Calu3 (cell line): ENCODE measurements around the gene SNX20. TPM values are rescaled to one million over a fixed set of nuclear protein-coding genes. Genes with fewer than 3 reads are reported as not detected.

Experiments
- Bru-seq: library from RNA; stranded (reverse); fragments of 400-500 nt; gene quantifications from one replicate; lab custom pipeline; 2021; lab: Mats Ljungman, UMichigan
- BruChase-seq, 2 experiments: library from RNA; stranded (reverse); fragments of 400-500 nt; gene quantifications; one replicate each; lab custom pipeline; 2021; lab: Mats Ljungman, UMichigan
- BruUV-seq: library from RNA; stranded (reverse); fragments of 400-500 nt; replicated peaks from 2 replicates; lab custom pipeline; 2021; lab: Mats Ljungman, UMichigan
- CTCF ChIA-PET: fragments of 300-600 bp; sonication (Branson Sonifier 250); formaldehyde crosslinking; loops from one replicate; lab custom pipeline; 2022; ENCODE audit warnings: antibody characterized with exemption; lab: Charles Lee
- DNase-seq: peaks from one replicate; pipeline ENCODE4 v3.0.0; 2022
- H3K27ac Mint-ChIP-seq: one replicate; pipeline ENCODE4 v1.8.0; 2022; ENCODE audit warnings: mixed read lengths; ENCODE audit not compliant: unreplicated experiment
- H3K27me3 Mint-ChIP-seq: one replicate; pipeline ENCODE4 v1.8.0; 2022; ENCODE audit warnings: mixed read lengths; ENCODE audit not compliant: unreplicated experiment
- H3K36me3 Mint-ChIP-seq: one replicate; pipeline ENCODE4 v1.8.0; 2022; ENCODE audit warnings: mild to moderate bottlenecking, moderate library complexity, mixed read lengths; ENCODE audit not compliant: insufficient read depth, unreplicated experiment
- H3K4me1 Mint-ChIP-seq: one replicate; pipeline ENCODE4 v1.8.0; 2022; ENCODE audit warnings: mild to moderate bottlenecking, low read depth, mixed read lengths; ENCODE audit not compliant: unreplicated experiment
- H3K4me3 Mint-ChIP-seq: one replicate; pipeline ENCODE4 v1.8.0; 2022; ENCODE audit warnings: mild to moderate bottlenecking, low read depth, moderate library complexity, mixed read lengths; ENCODE audit not compliant: unreplicated experiment
- H3K9me3 Mint-ChIP-seq: one replicate; pipeline ENCODE4 v1.8.0; 2022; ENCODE audit warnings: low read depth, mixed read lengths; ENCODE audit not compliant: unreplicated experiment
- CTCF ChIP-seq: fragments of 200-600 bp; IDR thresholded peaks from one replicate; pipeline ENCODE4 v1.8.0; 2022; ENCODE audit warnings: antibody characterized with exemption; ENCODE audit not compliant: unreplicated experiment
- intact Hi-C: fragments of 100-400 bp; cut with micrococcal nuclease; formaldehyde crosslinking; loops from one replicate; pipeline ENCODE4 v1.10.0; 2022; ENCODE audit not compliant: unreplicated experiment
- long read RNA-seq: library from polyadenylated mRNA; stranded (forward); transcript quantifications from one replicate; pipeline ENCODE4 v2.0.0, GENCODE V29; 2022
- total RNA-seq: library from RNA; stranded (reverse); gene quantifications from 2 replicates; pipeline ENCODE4 v1.2.3, GENCODE V29; 2022

The SNX20 gene
- total RNA-seq (not detected in 2 replicates), Bru-seq, nascent RNA (percentile 6 among the genes with signal in this experiment), BruChase-seq, experiment 1, labeled RNA remaining after a 6-hour chase (not detected), BruChase-seq, experiment 2, labeled RNA remaining after a 2-hour chase (not detected)
- long read RNA-seq, result 0 reads

- DNase-seq, result no peak
- BruUV-seq, result no TSS peak
- Mint-ChIP-seq H3K4me1 (peaks cover 8% of the 10 kb centered on the region), H3K27me3 (peaks cover 32% of the 10 kb centered on the region), H3K4me3 (no peak within 1 kb of the TSS), H3K27ac (no peak within 1 kb of the TSS), H3K9me3 (no peaks in the 10 kb centered on the region), H3K36me3 (no peaks in the 10 kb centered on the region)
- intact Hi-C loops, result no loop called here
- no peak for TF ChIP-seq CTCF
- CTCF ChIA-PET, result interaction anchor here (0.7 kb wide), 1 partner anchor 293 kb away, joined by 3 read pairs; no protein-coding TSS in a partner anchor
Measured at GRCh38 chr16:50681021-50681885, at the start of gene SNX20. TSS of gene SNX20 (minus strand) at chr16:50681312. CDS start at chr16:50677526, 3,786 bp downstream.

GRCh38 chr16:50724306-50724705 is 43.2 kb upstream of the SNX20 start:
- H3K4me3 Mint-ChIP-seq, result no peak overlapping the region
- CTCF ChIA-PET, result interaction anchor here (2.1 kb wide), 1 partner anchor 56 kb away, joined by 4 read pairs; no protein-coding TSS in a partner anchor
- BruUV-seq, result no TSS peak
- no peaks in the 10 kb centered on the region for H3K27me3 Mint-ChIP-seq
- peaks cover 6% of the 10 kb centered on the region for H3K9me3 Mint-ChIP-seq
- TF ChIP-seq CTCF, result no peak
- H3K27ac Mint-ChIP-seq, result no peak overlapping the region
- intact Hi-C loops, result no loop called here
- no peak for DNase-seq
- peaks cover 32% of the 10 kb centered on the region for H3K4me1 Mint-ChIP-seq
- no peaks in the 10 kb centered on the region for H3K36me3 Mint-ChIP-seq

GRCh38 chr16:50722960-50723359 is 41.8 kb upstream of the SNX20 start:
- Mint-ChIP-seq H3K4me3 (no peak overlapping the region), H3K4me1 (peaks cover 45% of the 10 kb centered on the region), H3K36me3 (peaks cover 4% of the 10 kb centered on the region), H3K27me3 (no peaks in the 10 kb centered on the region), H3K9me3 (peaks cover 6% of the 10 kb centered on the region), H3K27ac (no peak overlapping the region)
- CTCF ChIA-PET, result interaction anchor here (0.6 kb wide), 1 partner anchor 16 kb away, joined by 3 read pairs; no protein-coding TSS in a partner anchor
- BruUV-seq, result no TSS peak
- no peak for TF ChIP-seq CTCF
- intact Hi-C loops, result no loop called here
- DNase-seq, result no peak

- Mint-ChIP-seq H3K9me3 (peaks cover 6% of the 10 kb centered on the region), H3K27ac (peak overlapping the region; percentile 78), H3K4me1 (peaks cover 48% of the 10 kb centered on the region), H3K27me3 (no peaks in the 10 kb centered on the region), H3K36me3 (peaks cover 5% of the 10 kb centered on the region), H3K4me3 (peak overlapping the region; percentile 2)
- no TSS peak for BruUV-seq
- intact Hi-C loops, result no loop called here
- CTCF ChIA-PET, result interaction anchor here (0.6 to 1.5 kb wide), 10 partner anchors 16 to 804 kb away, joined by 3 to 10 read pairs (median 4); partner anchors contain the start of gene CYLD
- no peak for DNase-seq
- no peak for TF ChIP-seq CTCF
Measured at GRCh38 chr16:50722405-50722737, 41.3 kb upstream of the SNX20 start.
